CD14-positive monocyte (primary cell): Measurements from ENCODE around the gene TLCD5. TPM values are rescaled to one million over a fixed set of nuclear protein-coding genes. Genes with fewer than 3 reads are reported as not detected.

Source experiments
- DNase-seq, 3 donors: peaks; one replicate each; pipeline ENCODE4 v3.0.0-alpha.2; 2011 to 2022
- H2AFZ ChIP-seq: 2 replicates; pipeline ENCODE4 v1.6.0; 2012; ENCODE audit warnings: mild to moderate bottlenecking, low read depth, low read length, inconsistent platforms; ENCODE audit not compliant: insufficient read depth, poor library complexity, severe bottlenecking
- H3K27ac ChIP-seq, 2 donors: 1 replicate in 1 of 2; 2 replicates in 1 of 2; pipeline ENCODE4 v1.5.1; 2012 to 2013; ENCODE audit warnings: low read length in 2 of 2, control low read depth in 1 of 2, inconsistent platforms in 1 of 2, low read depth in 1 of 2, mild to moderate bottlenecking in 1 of 2
- H3K27me3 ChIP-seq, 2 donors: one replicate each; pipeline versions ENCODE4 v1.6.0 to v1.6.1; 2011 to 2013; ENCODE audit warnings: low read length in 2 of 2; ENCODE audit not compliant: control insufficient read depth in 2 of 2, insufficient read depth in 2 of 2
- H3K36me3 ChIP-seq, 2 donors: replicated peaks in 1 of 2; 1 replicate in 1 of 2; 2 replicates in 1 of 2; pipeline versions ENCODE4 v1.5.1 to v1.6.1; 2012 to 2013; ENCODE audit warnings: low read length in 2 of 2, control low read depth in 1 of 2, inconsistent platforms in 1 of 2, mild to moderate bottlenecking in 1 of 2; ENCODE audit not compliant: insufficient read depth in 2 of 2, control insufficient read depth in 1 of 2
- H3K4me1 ChIP-seq, 2 donors: 1 replicate in 1 of 2; 2 replicates in 1 of 2; pipeline versions ENCODE4 v1.5.1 to v1.6.1; 2012 to 2013; ENCODE audit warnings: low read length in 2 of 2, control low read depth in 1 of 2, inconsistent platforms in 1 of 2, mild to moderate bottlenecking in 1 of 2, moderate library complexity in 1 of 2; ENCODE audit not compliant: insufficient read depth in 2 of 2, control insufficient read depth in 1 of 2
- H3K4me2 ChIP-seq: replicated peaks from 2 replicates; pipeline ENCODE3; 2012; ENCODE audit warnings: low read length, moderate library complexity, mild to moderate bottlenecking; ENCODE audit not compliant: poor library complexity, severe bottlenecking; ENCODE audit errors: extremely low read depth
- H3K4me3 ChIP-seq, 3 experiments: fragments of 200-600 bp in 1 of 3; sonication (generic) in 1 of 3; replicated peaks in 1 of 3; 1 replicate in 2 of 3; 2 replicates in 1 of 3; pipeline ENCODE4 v1.5.1; 2011 to 2013; ENCODE audit warnings: low read length in 3 of 3, mild to moderate bottlenecking in 3 of 3, control low read depth in 2 of 3, low read depth in 2 of 3, inconsistent platforms in 1 of 3, moderate library complexity in 1 of 3
- H3K79me2 ChIP-seq: 2 replicates; pipeline ENCODE4 v1.6.0; 2012; ENCODE audit warnings: mild to moderate bottlenecking, control low read depth, inconsistent platforms, low read length, moderate library complexity; ENCODE audit not compliant: insufficient read depth
- H3K9ac ChIP-seq: 2 replicates; pipeline ENCODE4 v1.6.0; 2017; ENCODE audit warnings: low read length, mild to moderate bottlenecking; ENCODE audit not compliant: insufficient read depth, poor library complexity, severe bottlenecking
- H3K9me3 ChIP-seq, 2 donors: replicated peaks in 1 of 2; 1 replicate in 1 of 2; 2 replicates in 1 of 2; pipeline versions ENCODE4 v1.5.1 to v1.6.1; 2012 to 2013; ENCODE audit warnings: low read length in 2 of 2, control low read depth in 1 of 2; ENCODE audit not compliant: control insufficient read depth in 1 of 2, insufficient read depth in 1 of 2
- H4K20me1 ChIP-seq: 2 replicates; pipeline ENCODE4 v1.6.0; 2012; ENCODE audit warnings: mild to moderate bottlenecking, low read length, control low read depth, moderate library complexity; ENCODE audit not compliant: insufficient read depth
- H3K27ac Mint-ChIP-seq, 7 donors: one replicate each; pipeline ENCODE4 v1.8.0; 2020; ENCODE audit warnings: mild to moderate bottlenecking in 7 of 7, mixed read lengths in 7 of 7, moderate library complexity in 6 of 7, inconsistent platforms in 2 of 7
- H3K27me3 Mint-ChIP-seq, 3 donors: one replicate each; pipeline ENCODE4 v1.8.0; 2021 to 2022; ENCODE audit warnings: low read depth in 3 of 3, mild to moderate bottlenecking in 3 of 3, mixed read lengths in 3 of 3, moderate library complexity in 3 of 3, inconsistent platforms in 1 of 3
- H3K36me3 Mint-ChIP-seq, 2 donors: one replicate each; pipeline ENCODE4 v1.8.0; 2020; ENCODE audit warnings: mixed read lengths in 2 of 2, inconsistent platforms in 1 of 2, mild to moderate bottlenecking in 1 of 2
- H3K4me1 Mint-ChIP-seq: one replicate; pipeline ENCODE4 v1.8.0; 2020; ENCODE audit warnings: mild to moderate bottlenecking, mixed read lengths
- H3K4me3 Mint-ChIP-seq, 2 donors: one replicate each; pipeline ENCODE4 v1.8.0; 2020; ENCODE audit warnings: mild to moderate bottlenecking in 2 of 2, mixed read lengths in 2 of 2, moderate library complexity in 1 of 2
- H3K9me3 Mint-ChIP-seq, 7 donors: one replicate each; pipeline ENCODE4 v1.8.0; 2020 to 2022; ENCODE audit warnings: mixed read lengths in 7 of 7, mild to moderate bottlenecking in 6 of 7, moderate library complexity in 6 of 7, inconsistent platforms in 2 of 7
- WGBS: methylation state at CpG from one replicate; pipeline ENCODE4 v1.1.5; 2013; ENCODE audit warnings: missing lambda C conversion rate; ENCODE audit not compliant: insufficient coverage; 5-methylcytosine and 5-hydroxymethylcytosine counted together
- intact Hi-C, 2 donors: fragments of 100-400 bp; cut with micrococcal nuclease; formaldehyde crosslinking; loops; one replicate each; pipeline versions ENCODE4 v1.15.0 to v1.15.1; 2023
- polyA plus RNA-seq, 3 donors: library from polyadenylated mRNA; depleted of rRNA in 1 of 3; unstranded in 2 of 3; stranded (reverse) in 1 of 3; fragments of 300-500 nt in 2 of 3; fragments of >200 nt in 1 of 3; fragmentation: Illumina TruSeq in 2 of 3; gene quantifications; 1 replicate in 2 of 3; 2 replicates in 1 of 3; pipeline ENCODE4 v1.2.3, GENCODE V29; 2012 to 2021
- TF ChIP-seq, protein P1 (sequence below): fragments of 200-600 bp; IDR thresholded peaks from one replicate; pipeline ENCODE4 v1.8.0; 2022; ENCODE audit warnings: antibody characterized with exemption, mild to moderate bottlenecking

Gene TLCD5
- polyA plus RNA-seq, 3 donors, result not detected

DNA sequence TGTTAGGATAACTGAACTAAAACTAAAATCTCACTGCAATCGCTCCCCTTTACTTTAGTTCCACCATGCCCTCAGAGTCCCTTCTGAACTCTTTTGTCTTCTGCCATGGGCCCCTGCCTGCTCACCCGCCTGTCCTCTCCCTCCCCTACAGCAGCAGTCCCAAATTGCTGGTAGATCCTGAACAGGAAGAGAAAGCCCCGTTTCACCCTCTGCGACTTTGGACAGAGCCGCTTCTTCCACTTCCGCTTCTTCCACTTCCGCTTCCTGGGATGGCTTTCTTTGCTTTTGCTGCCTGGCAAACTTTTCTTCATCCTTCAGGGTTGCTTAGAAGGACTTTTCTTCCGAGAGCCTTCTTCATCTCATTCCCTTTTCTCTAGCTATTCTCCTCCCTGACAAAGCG is 35.7 kb upstream of the TLCD5 start:
- no peaks in the 10 kb centered on the region for H3K36me3 ChIP-seq
- DNase-seq, result peak in 2 of 3 donors; percentile 21 to 34
- H3K27ac Mint-ChIP-seq, result peak overlapping the region in 1 of 7 donors; percentile 69
- H3K4me3 ChIP-seq, result peak overlapping the region in 1 of 3 experiments; percentile 8
- H3K4me1 ChIP-seq, result peaks cover 10% of the 10 kb centered on the region in 2 donors
- peaks cover 21 to 36% of the 10 kb centered on the region in 2 donors for H3K27me3 ChIP-seq
- H3K36me3 Mint-ChIP-seq, result no peaks in the 10 kb centered on the region
- no peaks in the 10 kb centered on the region for H3K79me2 ChIP-seq
- no peak overlapping the region for H3K27ac ChIP-seq
- H3K4me2 ChIP-seq, result peak overlapping the region; percentile 23
- no peaks in the 10 kb centered on the region for H4K20me1 ChIP-seq
- intact Hi-C loops, result no loop called here
- H3K27me3 Mint-ChIP-seq, result peaks cover 22 to 42% (median 24%) of the 10 kb centered on the region in 3 donors
- no peak overlapping the region for H3K9ac ChIP-seq
- 58% methylated on average over 7 of the region's 9 CpGs for WGBS
- peaks cover 0 to 3% (median 1%) of the 10 kb centered on the region in 7 donors for H3K9me3 Mint-ChIP-seq
- H3K4me1 Mint-ChIP-seq, result peaks cover 17% of the 10 kb centered on the region
- H2AFZ ChIP-seq, result no peak overlapping the region
- H3K4me3 Mint-ChIP-seq, result peak overlapping the region in 1 of 2 donors; percentile 69
- TF ChIP-seq, protein P1, sequence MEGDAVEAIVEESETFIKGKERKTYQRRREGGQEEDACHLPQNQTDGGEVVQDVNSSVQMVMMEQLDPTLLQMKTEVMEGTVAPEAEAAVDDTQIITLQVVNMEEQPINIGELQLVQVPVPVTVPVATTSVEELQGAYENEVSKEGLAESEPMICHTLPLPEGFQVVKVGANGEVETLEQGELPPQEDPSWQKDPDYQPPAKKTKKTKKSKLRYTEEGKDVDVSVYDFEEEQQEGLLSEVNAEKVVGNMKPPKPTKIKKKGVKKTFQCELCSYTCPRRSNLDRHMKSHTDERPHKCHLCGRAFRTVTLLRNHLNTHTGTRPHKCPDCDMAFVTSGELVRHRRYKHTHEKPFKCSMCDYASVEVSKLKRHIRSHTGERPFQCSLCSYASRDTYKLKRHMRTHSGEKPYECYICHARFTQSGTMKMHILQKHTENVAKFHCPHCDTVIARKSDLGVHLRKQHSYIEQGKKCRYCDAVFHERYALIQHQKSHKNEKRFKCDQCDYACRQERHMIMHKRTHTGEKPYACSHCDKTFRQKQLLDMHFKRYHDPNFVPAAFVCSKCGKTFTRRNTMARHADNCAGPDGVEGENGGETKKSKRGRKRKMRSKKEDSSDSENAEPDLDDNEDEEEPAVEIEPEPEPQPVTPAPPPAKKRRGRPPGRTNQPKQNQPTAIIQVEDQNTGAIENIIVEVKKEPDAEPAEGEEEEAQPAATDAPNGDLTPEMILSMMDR, result no peak
- no peaks in the 10 kb centered on the region for H3K9me3 ChIP-seq

DNA sequence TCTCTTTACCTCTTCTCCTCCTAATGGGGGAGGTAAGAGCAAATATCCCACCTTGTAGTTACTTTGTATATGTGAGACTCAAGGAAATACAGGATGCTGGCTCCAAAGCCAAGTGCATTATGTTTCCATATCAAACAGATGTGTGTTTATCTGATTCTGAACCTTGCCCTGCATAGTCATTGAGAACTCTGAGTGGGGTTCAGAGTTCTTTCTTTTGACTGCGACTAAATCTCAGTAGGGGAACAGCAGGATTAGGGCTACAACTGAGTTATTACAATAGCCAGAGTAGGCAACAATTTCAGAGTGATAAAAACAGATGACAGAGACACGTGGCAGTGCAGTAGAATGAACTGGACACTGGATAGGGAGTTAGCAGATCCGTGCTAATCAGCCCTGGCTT is 34.1 kb upstream of the TLCD5 start:
- Histone ChIP-seq H3K4me3 (no peak overlapping the region), H3K4me1 (peaks cover 10% of the 10 kb centered on the region in 2 donors), H3K4me2 (no peak overlapping the region), H3K27ac (no peak overlapping the region), H3K36me3 (no peaks in the 10 kb centered on the region), H2AFZ (no peak overlapping the region), H3K9me3 (no peaks in the 10 kb centered on the region), H3K27me3 (peaks cover 22 to 45% of the 10 kb centered on the region in 2 donors), H3K9ac (no peak overlapping the region), H3K79me2 (no peaks in the 10 kb centered on the region), H4K20me1 (no peaks in the 10 kb centered on the region)
- Mint-ChIP-seq H3K27ac (no peak overlapping the region), H3K4me3 (no peak overlapping the region), H3K36me3 (no peaks in the 10 kb centered on the region), H3K27me3 (peaks cover 26 to 48% (median 28%) of the 10 kb centered on the region in 3 donors), H3K9me3 (peaks cover 0 to 3% (median 1%) of the 10 kb centered on the region in 7 donors), H3K4me1 (peaks cover 17% of the 10 kb centered on the region)
- 57% methylated on average over 3 of the region's 3 CpGs for WGBS
- TF ChIP-seq, protein P1, result no peak
- intact Hi-C loops, result no loop called here
- DNase-seq, result no peak
